GM20431 (cell line): ENCODE measurements around the gene SERPIND1.
"Not testable (repeated sequence)": the region's sequence is repeated elsewhere in the genome, so short reads cannot be mapped to it uniquely, and the experiment has no call there.

Experiments used
- in situ Hi-C: fragments of 300-500 bp; cut with MseI, MboI; formaldehyde crosslinking; loops from one replicate; pipeline ENCODE4 v1.15.0; 2020; ENCODE audit warnings: low sequenced_read_pairs; ENCODE audit not compliant: unreplicated experiment

Gene SERPIND1

DNA sequence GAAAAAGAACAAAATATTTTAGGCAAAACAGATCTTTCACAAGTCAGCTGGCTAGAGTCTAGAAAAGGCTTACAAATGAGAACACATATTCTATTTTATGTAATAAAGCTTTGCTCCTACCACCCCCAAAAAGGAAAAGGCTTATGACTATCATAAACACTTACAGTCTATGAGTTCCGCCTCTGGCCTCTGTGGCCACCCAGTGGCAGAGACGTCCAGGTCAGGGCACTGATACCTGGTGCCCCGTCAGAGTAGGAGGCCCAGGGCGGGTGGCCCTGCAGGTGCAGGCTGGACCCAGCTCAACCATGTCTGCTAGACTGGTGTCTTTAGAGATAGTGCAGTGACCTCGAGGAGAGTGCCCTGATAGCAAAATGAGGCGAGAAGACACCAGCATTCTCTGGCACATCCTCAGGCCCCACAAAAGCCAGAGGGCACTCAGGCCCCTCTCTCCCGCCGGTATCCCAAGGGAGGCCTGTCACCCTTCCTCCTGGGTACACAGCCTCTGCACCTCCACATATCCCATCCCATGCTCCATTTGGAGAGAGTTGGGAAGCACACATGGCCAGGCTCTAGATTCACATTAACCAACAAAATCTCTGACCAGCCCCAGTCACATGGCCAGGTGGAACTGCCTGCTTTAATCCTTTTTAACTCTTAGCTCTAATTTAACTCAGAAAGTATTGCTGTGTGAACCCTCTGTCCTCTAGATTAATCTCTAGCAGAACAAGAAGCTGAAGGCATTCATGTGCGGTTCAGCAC lies 27.3 kb upstream of the SERPIND1 start:
- in situ Hi-C loops: no loop called here

DNA sequence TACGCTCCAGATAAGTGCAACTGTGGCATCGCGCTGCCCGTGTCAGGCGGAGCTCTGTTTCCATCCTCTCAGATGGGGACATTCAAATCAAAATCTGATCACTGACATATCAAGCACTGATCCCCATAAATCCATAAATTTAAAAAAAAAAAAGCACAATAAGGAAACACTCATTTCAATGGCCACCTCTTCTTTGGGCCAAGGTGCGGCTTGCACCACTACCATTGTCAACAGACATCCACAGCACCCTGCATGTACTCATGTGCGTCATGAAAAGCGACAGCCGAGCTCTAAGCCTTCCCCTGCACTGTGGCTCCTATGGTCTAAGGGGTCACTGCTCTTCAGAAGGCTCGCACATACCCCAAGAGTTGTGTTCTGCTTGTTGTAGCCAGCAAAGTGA lies 26.7 kb upstream of the SERPIND1 start:
- in situ Hi-C loops: no loop called here

DNA sequence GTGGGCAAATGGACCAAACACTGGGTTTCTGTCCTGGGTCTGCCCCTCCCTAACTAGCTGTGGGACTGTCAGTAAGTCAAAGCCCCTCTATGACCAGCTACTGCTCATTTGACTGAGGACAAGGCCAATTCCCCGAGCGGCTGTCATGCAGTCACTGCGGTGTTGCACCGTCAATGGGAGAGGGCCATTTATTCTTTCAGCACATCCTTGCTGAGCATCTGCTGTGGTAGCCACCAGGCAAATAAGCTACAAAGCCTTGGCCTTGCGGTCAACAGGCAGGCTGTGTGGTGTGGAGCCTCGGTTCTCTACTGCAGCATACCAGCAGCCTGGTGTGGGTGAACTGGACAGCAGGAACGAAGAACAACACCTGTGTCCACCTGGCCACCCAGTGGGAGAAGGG lies 25.8 kb upstream of the SERPIND1 start:
- in situ Hi-C loops: no loop called here

DNA sequence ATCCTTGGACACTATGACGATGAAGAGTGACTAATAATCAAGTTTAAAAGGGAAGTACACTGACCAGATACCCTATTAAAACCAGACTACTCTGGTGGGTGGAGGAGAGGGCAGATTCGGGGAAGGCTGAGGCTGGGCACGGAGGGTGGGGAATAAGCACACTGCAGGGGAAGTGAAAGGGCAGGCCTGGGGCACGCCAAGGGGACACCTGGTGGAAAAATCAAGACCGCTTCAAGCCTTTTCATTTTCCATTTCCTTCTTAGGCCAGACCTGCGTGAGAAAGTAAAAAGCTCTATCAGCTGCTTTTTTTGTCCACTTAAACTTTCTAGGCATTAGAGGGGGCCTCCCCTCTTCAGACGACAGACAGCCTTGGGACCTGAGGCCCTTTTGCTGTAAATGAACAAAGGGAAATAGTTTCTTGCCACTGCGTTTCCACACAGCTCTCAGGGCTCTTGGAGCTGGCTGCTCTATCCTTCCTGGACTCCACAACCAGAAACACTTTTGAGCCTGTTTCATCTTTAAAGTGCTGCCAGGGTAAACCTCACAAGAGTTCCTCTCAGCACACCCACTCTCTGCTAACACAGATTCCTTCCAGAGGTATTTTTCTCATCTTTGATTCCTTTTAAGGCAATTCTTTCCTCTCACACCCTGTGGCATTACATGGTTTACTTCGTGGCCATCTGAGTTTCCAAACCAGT lies 25.0 kb upstream of the SERPIND1 start:
- in situ Hi-C loops: no loop called here

DNA sequence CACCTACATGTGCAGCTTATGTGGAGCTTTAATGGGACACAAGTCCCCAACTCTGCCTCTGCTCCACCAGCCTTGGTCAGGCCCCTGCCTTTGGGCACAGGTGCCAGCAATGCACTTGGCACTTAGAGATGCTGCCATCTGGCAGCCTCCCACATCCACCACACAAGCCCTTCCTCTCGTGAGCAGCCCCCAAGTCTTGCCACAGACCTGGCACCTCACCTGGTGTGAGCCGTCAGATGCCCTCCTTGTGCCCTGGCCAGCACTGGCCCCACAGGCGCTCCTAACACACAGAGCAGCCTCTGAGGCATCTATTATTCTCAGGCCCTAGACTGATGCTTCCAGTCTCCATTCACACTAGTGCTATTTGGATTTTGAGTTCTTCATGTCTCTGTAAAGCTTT lies 24.5 kb upstream of the SERPIND1 start:
- in situ Hi-C loops: no loop called here

DNA sequence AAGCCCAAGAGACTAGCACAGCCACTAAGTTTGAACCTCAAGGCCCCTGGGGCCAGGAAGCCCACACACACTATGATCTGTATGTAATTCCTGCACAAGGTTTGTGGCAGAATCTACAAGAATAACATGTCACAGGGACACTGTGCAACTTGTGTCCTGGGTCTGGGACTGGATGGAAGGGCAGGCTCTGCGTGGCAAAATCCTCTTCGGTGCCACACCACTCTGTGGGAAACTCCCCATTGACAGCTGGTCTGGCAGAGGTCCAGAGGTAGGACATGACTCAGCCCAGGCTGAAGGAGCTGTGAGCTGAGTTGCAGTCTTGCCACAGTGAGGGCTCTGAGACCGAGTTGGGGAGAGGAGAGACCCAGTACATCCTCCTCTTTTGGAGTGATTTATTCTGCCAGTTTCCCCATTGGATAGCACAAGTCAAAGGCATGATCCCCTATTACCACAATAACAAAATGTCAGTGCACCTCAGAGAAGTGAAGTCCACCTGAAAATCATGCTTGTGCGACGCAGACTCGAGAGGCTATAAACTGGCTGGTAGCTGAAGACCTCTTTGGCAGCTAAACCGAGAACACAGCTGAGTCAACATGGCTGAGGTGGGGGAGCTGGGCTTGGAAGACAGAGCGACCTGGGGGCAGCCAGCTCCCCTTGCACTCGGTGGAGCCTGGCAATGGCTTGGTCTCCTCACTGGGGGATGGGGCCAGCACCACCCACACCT lies 23.3 kb upstream of the SERPIND1 start:
- in situ Hi-C loops: no loop called here

DNA sequence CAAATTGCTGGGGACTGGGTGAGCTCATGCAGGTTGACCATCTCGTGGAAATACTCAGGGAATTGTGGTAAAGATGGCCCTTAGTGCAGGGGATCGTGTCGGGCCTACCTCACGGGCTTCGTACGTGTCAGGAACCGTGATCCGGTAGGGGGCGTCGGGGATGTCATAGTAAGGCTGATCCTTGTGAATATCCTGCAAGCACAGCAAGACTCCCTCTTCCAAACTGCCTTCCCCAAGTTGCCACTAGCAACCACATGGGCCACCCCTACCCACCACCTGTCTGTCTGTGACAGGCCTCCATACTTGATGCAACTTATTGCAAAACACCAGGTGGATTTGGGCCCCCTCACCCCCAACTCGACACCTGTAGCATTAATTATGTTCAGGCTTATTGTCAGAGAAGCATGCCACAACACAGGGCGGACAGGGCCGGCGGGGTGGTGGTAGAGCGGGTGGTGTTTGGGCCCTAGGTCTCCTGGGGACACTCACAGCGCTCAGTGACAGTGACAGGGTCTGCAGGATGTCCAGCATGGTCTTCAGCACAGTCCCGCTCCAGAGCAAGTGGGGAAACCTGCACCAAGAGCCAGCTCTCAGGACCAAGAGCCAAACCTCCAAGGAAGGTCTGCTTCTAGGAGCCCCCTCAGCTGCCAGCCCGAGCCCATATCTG lies 22.6 kb upstream of the SERPIND1 start:
- in situ Hi-C loops: no loop called here

DNA sequence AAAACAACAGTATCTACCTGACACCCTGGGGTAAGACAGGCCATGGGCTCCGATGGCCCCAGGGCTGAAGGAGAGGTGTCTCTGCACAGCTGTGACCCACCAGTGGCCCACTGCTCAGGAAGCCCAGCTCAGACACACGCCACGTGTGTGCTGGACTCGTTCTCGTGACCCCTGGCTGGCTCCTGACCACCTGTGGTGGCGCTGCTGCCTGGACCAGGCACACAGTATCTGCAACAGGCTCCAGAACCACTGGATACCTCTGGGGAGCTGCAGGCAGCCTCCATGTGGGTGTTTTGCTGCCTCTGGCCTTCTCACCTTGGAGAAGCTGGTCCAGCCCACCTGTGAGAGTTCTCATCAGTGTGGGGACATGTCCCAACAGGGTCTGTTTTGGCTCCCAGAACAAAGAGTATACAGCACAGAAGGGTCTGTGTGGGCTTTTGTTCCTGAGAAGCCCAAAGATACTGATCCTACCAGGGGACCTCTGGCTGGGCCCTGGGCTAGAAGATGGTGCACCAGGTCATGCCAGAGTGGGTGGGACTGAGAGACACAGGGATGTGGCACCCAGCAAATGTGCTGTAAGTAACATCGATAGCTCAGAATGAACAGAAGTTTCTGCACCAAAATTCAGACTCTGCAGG lies 21.7 kb upstream of the SERPIND1 start:
- in situ Hi-C loops: no loop called here

DNA sequence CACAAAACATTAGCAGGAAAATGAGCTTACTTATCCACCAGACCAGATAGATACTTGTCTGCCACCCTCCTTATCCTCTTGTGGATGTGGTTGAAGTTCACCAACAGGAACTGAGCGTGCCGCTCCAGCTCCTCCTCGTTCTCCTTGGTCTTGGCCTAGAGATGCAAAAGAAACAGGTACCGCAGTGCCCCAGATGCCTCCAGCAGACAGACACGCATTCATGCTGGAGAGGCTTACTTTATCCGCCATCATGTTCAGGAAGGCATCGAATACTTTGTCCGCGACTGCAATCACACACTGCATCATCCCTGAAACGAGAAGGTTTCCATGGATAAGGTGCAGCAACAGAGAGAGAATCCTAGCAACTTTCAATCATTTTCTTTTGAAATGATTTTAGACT lies 21.0 kb upstream of the SERPIND1 start:
- in situ Hi-C loops: no loop called here

DNA sequence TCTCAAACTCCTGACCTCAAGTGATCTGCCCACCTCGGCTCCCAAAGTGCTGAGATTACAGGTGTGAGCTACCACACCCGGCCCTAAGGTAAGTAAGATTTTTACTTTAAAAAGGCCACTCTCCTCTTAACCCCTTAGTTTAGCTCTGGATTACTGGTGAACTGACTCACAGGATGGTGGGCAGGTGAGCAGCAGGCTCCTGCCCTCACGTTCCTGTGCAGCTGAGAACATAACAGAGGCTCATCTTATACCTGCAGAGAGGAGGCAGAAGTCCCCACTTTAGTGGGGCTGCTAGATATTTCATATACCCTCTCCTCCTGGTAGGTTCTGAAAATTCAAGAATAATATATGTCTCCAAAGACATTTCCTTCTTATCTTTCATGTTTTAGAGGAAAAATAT lies 17.1 kb upstream of the SERPIND1 start:
- in situ Hi-C loops: no loop called here

DNA sequence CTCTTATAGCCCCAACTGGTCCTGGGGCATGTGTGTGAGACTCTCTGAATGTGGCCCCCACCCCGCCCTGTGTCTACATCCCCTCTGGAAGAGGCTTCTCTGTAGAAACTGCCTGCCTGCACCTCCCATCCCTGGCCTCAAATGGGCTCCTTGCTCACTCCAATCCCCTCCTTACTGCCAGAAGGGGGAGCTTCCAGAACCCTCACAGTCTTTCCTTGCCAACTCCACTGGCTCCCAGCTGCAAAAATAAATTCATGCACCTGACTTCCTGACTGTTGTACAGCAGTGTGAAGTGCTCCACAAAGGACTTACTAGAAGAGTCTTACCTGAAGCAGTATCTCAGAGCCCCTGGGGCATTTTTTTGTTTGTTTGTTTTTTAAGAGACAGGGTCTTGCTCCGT lies 15.2 kb upstream of the SERPIND1 start:
- in situ Hi-C loops: no loop called here

DNA sequence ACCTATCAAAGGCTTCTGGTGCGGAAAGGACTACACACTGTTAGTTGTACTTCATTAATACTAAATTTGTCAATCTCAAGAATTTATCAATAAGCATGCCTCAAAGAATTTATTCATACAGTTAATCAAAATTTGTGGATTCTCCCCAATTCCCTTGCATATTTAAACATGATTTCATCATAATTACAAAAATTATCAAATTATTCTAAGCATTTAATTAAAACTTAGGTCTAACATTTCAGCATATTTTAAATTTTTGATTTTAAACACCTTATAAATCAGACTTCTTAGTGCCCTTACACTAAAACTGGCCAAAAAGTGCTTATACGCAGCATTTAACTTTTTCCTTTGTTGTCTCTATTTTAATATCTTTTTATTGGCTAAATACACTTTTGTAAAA lies 13.8 kb upstream of the SERPIND1 start:
- in situ Hi-C loops: no loop called here

DNA sequence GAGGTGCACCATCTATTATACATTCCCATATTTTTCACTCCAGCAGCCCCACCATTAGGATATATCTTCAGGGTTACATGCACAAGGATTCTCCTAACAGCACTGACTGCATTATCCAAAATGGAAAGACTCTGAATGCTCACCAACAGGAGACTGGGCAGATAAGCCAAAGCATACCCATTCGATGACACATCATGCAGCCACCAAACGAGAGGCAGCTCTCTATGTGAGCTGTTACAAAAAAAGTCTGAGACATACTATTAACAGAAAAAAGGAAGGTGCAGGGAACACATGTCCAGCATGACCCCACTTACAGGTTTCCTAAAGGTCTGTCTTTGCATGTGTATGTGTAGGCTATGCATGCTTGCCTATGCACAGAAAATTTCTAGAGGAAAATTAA lies 12.4 kb upstream of the SERPIND1 start:
- in situ Hi-C loops: no loop called here

DNA sequence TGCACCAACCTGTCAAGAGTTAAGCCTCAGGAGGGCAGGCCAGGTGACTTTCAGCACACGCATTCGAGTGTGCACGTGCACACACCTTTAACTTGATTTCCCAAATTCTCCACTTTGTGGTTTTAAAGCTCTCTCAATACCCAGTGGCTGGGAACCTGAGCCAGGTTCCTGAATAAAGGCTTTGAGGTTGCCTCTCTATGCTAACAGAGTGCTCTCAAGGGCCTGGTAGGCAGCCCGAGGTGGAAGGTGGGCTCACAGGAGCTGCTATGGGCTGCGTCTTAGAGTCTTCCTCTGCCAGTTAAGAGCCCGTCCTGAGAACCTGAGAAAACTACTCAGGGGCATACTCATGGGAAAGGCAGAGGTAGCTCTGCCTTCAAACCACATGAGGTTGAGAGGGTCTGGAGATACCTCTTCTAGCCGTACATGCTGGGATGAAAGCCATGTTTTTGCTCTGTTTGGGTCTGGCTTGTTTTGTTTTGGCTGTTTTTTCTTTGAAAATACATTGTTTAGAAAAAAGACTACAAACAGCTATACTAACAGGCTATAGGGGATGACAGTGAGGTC lies 11.6 kb upstream of the SERPIND1 start:
- in situ Hi-C loops: no loop called here

DNA sequence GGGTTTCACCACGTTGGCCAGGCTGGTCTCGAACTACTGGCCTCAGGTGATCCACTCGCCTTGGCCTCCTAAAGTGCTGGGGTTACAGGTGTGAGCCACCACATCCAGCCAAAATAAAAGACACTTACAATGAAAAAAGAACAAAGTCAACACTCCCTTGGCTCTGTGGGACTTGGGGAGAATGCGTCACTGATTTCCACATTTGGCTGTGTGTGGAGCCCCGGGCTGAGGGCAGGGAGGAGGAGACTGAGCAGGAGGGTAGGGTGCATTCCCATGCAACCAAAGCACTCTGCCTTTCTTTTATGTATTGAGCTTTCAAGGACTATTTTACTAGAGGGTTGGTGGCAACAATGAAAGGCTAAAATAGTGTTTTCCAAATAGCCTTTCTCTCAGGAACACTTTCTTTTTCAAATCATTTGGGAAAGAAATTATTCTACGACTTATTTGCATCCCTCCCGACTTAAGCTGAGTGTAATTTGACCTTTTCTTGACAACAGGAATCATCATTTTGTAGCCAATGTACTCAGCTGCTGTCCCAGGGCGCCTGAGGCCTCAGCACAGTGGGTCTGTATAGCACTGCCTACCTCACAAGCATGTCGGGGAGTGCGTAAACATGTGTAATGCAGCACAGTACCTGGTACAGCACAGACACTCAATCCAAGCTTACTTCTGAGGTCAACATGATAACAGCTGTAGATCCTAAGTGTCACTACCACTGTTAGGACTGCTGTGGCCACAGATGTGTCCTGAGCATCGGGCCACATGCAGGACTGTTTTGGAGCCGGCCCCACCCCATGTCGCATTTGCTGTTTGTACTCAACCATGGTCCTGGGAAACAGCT lies 10.1 kb upstream of the SERPIND1 start:
- in situ Hi-C loops: no loop called here

DNA sequence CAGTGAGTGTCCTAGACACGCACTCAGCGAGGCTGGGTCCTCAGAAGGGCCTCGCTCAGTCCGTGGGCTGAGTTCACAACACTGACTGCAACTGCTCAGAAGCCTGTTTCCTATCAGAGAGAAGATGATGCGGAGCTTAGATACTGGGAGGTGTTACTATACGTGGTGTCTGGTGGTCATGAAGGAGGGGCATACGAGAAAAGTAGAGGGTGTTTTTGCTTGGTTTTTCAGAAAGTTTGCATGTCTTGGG lies 9.5 kb upstream of the SERPIND1 start:
- in situ Hi-C loops: no loop called here

DNA sequence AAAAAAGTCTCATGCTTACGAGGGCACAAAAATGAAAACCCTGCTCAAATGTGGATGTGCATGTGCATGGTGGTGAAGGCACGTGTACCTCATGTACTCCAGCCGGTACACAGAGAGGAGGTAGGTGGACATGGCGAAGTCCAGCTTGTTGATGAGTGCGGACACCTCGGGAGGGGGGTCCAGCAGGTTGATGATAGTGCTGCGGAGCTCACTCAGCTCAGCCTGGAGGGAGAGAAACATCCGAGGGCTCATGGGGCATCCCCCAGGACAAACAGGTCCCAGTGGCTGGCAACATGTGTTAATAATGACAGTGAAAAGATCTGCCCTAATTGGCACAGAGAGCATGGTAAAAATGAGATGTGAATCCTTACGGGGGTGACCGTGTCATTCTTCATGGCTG lies 9.2 kb upstream of the SERPIND1 start:
- in situ Hi-C loops: no loop called here

DNA sequence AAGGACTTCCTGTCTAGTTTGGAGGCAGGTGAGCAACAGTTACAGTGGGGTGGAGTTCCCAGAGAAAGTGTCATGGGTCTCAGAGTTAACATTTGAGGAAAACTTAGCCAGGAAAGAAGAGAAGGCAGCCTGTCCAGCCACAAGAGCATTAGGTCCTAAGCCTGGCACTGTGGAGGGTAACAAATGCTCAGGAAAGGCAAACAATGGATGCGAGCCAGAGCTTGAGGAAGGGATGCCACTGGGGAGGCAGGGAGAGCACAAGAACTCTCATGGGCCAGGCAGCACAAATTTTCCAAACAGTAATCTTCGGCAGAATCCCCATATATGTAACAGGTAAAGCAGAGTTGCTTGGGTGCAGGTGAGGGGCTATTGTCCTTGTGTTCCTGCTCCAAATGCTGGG lies 8.0 kb upstream of the SERPIND1 start:
- in situ Hi-C loops: no loop called here

DNA sequence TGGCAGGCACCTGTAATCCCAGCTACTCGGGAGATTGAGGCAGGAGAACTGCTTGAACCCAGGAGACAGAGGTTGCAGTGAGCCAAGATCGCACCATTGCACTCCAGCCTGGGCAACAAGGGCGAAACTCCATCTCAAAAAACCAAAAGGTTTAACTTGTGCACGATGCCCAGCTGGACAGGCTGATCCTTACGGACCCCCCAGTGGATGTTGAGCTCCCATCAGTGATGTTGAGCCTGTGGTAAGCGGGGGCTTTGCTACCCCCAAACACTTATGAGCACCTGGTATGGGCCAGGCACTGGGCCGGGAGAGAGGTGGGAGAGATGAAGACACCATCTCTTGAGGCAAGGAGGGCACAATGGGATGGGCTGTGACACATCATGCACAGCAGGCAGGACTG lies 7.4 kb upstream of the SERPIND1 start:
- in situ Hi-C loops: no loop called here

DNA sequence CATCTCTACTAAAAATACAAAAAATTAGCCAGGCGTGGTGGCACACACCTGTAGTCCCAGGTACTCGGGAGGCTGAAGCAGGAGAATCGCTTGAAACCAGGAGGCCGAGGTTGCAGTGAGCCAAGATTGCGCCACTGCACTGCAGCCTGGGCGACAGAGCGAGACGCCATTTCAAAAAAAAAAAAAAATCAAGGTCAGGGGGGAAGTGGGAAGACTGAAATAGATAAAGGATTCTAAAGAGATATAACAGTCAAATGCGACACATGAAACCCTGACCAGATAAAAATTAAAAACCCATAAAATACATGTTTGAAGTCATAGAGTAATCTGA lies 4.5 kb upstream of the SERPIND1 start:
- in situ Hi-C loops: not testable (repeated sequence)
